ENCODE results near the gene HDGFL2.

Gene HDGFL2

GRCh38 chr19:4447327-4448146 is 24.6 kb upstream of the HDGFL2 start:
- no peak overlapping the region for H3K27ac ChIP-seq (ENCODE audit: low read length)
- H3K36me3 ChIP-seq (ENCODE audit: insufficient read depth, low read length): peaks cover 92% of the 10 kb centered on the region

GRCh38 chr19:4448147-4448985 is 23.7 kb upstream of the HDGFL2 start:
- no peak overlapping the region for H3K9ac ChIP-seq (ENCODE audit: low read depth, low read length)
- no peak overlapping the region for H2AFZ ChIP-seq (ENCODE audit: low read depth, low read length)
- H3K9me3 ChIP-seq (ENCODE audit: insufficient read depth, low read length, severe bottlenecking): no peaks in the 10 kb centered on the region
- H3K4me1 ChIP-seq (ENCODE audit: insufficient read depth, low read length): no peaks in the 10 kb centered on the region
- peaks cover 66% of the 10 kb centered on the region for H4K20me1 ChIP-seq (ENCODE audit: insufficient read depth, low read length)
- H3K36me3 ChIP-seq (ENCODE audit: insufficient read depth, low read length): peaks cover 92% of the 10 kb centered on the region
- no peak for TF ChIP-seq EZH2 (IDR thresholded peaks at IDR 0.05; ENCODE audit: borderline replicate concordance, low read depth, low read length, severe bottlenecking)
- no peak for TF ChIP-seq CTCF (IDR thresholded peaks at IDR 0.05; ENCODE audit: borderline replicate concordance, extremely low read depth, low read length, poor library complexity, severe bottlenecking)
- no peaks in the 10 kb centered on the region for H3K27me3 ChIP-seq (ENCODE audit: insufficient read depth, low read length, poor library complexity)
- no peak for DNase-seq
- no peak overlapping the region for H3K4me2 ChIP-seq (ENCODE audit: insufficient read depth, low read length)
- H3K27ac ChIP-seq (ENCODE audit: low read length): no peak overlapping the region
- no peaks in the 10 kb centered on the region; the same call in 1 of the 2 replicates for H3K79me2 ChIP-seq (ENCODE audit: insufficient read depth, low read length)
- ATAC-seq (ENCODE audit: insufficient read depth, low read depth): no peak
- H3K4me3 ChIP-seq (ENCODE audit: low read depth in 1 of 2, low read length in 2 of 2): no peak overlapping the region

More at GRCh38 chr19:4447327-4448146, 24.6 kb upstream of the HDGFL2 start:
- no peak overlapping the region for H3K4me2 ChIP-seq (ENCODE audit: insufficient read depth, low read length)
- H3K27me3 ChIP-seq (ENCODE audit: insufficient read depth, low read length, poor library complexity): no peaks in the 10 kb centered on the region
- H2AFZ ChIP-seq (ENCODE audit: low read depth, low read length): no peak overlapping the region
- H3K4me3 ChIP-seq (ENCODE audit: low read depth in 1 of 2, low read length in 2 of 2): no peak overlapping the region
- H3K4me1 ChIP-seq (ENCODE audit: insufficient read depth, low read length): no peaks in the 10 kb centered on the region
- ATAC-seq (ENCODE audit: insufficient read depth, low read depth): no peak
- H3K9ac ChIP-seq (ENCODE audit: low read depth, low read length): no peak overlapping the region
- H3K79me2 ChIP-seq (ENCODE audit: insufficient read depth, low read length): no peaks in the 10 kb centered on the region; the same call in 1 of the 2 replicates
- DNase-seq: no peak
- H4K20me1 ChIP-seq (ENCODE audit: insufficient read depth, low read length): peaks cover 69% of the 10 kb centered on the region
- no peak for TF ChIP-seq EZH2 (IDR thresholded peaks at IDR 0.05; ENCODE audit: borderline replicate concordance, low read depth, low read length, severe bottlenecking)
- no peak for TF ChIP-seq CTCF (IDR thresholded peaks at IDR 0.05; ENCODE audit: borderline replicate concordance, extremely low read depth, low read length, poor library complexity, severe bottlenecking)
- no peaks in the 10 kb centered on the region for H3K9me3 ChIP-seq (ENCODE audit: insufficient read depth, low read length, severe bottlenecking)

GRCh38 chr19:4449022-4449638 is 23.0 kb upstream of the HDGFL2 start:
- Histone ChIP-seq H3K27me3 (ENCODE audit: insufficient read depth, low read length, poor library complexity) (no peaks in the 10 kb centered on the region), H3K36me3 (ENCODE audit: insufficient read depth, low read length) (peaks cover 92% of the 10 kb centered on the region), H3K4me1 (ENCODE audit: insufficient read depth, low read length) (no peaks in the 10 kb centered on the region), H3K9ac (ENCODE audit: low read depth, low read length) (no peak overlapping the region), H3K9me3 (ENCODE audit: insufficient read depth, low read length, severe bottlenecking) (no peaks in the 10 kb centered on the region), H3K4me3 (ENCODE audit: low read depth in 1 of 2, low read length in 2 of 2) (no peak overlapping the region), H3K79me2 (ENCODE audit: insufficient read depth, low read length) (peaks cover under 1% of the 10 kb centered on the region; the same call in 1 of the 2 replicates), H4K20me1 (ENCODE audit: insufficient read depth, low read length) (peaks cover 67% of the 10 kb centered on the region), H3K27ac (ENCODE audit: low read length) (no peak overlapping the region), H2AFZ (ENCODE audit: low read depth, low read length) (no peak overlapping the region), H3K4me2 (ENCODE audit: insufficient read depth, low read length) (no peak overlapping the region)
- TF ChIP-seq EZH2 (IDR thresholded peaks at IDR 0.05; ENCODE audit: borderline replicate concordance, low read depth, low read length, severe bottlenecking) (no peak), CTCF (IDR thresholded peaks at IDR 0.05; ENCODE audit: borderline replicate concordance, extremely low read depth, low read length, poor library complexity, severe bottlenecking) (peak; percentile 5)
- DNase-seq (no peak), ATAC-seq (ENCODE audit: insufficient read depth, low read depth) (0 out of 3 replicates have a peak, but pooled peaks have one; percentile 6)
